K562 (cell line): Measurements from ENCODE around the gene S100G. TPM values are rescaled to one million over a fixed set of nuclear protein-coding genes. Genes with fewer than 3 reads are reported as not detected.
A peak's percentile ranks its signal among the peaks of the same experiment; 100 is the strongest.

Experiments used
- ATAC-seq: fragments of 200-7000 bp; cut with Tn5 transposase; 3 replicates; pipeline ENCODE4 v1.9.1; 2020; ENCODE audit warnings: moderate library complexity
- BruUV-seq: library from RNA; stranded (reverse); fragments of 400-500 nt; replicated peaks from 2 replicates; lab custom pipeline; 2021; lab: Mats Ljungman, UMichigan
- CTCF ChIA-PET: fragments of 300-600 bp; formaldehyde crosslinking; extraction: SDS; loops from one replicate; lab custom pipeline; 2021; ENCODE audit warnings: low intra/inter-chr PET ratio; lab: Yijun Ruan, JAX
- POLR2A ChIA-PET: fragments of 300-600, 350-650 bp; sonication (Branson Sonifier 250); formaldehyde crosslinking; extraction: SDS; loops from one replicate; lab custom pipeline; 2021; ENCODE audit warnings: antibody characterized with exemption, inconsistent platforms; lab: Yijun Ruan, JAX
- DNase-seq, 4 experiments: peaks; one replicate each; pipeline versions ENCODE4 v3.0.0 to v3.0.0-alpha.2; 2011 to 2018; ENCODE audit warnings: low spot score in 3 of 4, mixed read lengths in 3 of 4; ENCODE audit errors: extremely low read depth in 1 of 4
- FAIRE-seq: peaks from 2 replicates; lab custom pipeline; 2011; peaks lifted over from hg19 to GRCh38; lab: Jason Lieb, UNC
- H2AFZ ChIP-seq: 2 replicates; pipeline ENCODE4 v1.6.0; 2011; ENCODE audit warnings: low read depth, low read length, control low read depth, inconsistent platforms
- H3K27ac ChIP-seq: fragments of 200-600 bp; 3 replicates; pipeline ENCODE4 v1.8.0; 2011; ENCODE audit warnings: low read depth, mild to moderate bottlenecking, control low read depth, inconsistent platforms, low read length, moderate library complexity, mixed read lengths; ENCODE audit errors: extremely low read depth
- H3K27me3 ChIP-seq, 2 experiments: fragments of 300-600 bp in 1 of 2; 2 replicates in 1 of 2; 3 replicates in 1 of 2; pipeline versions ENCODE4 v1.6.0 to v1.8.0; 2011; ENCODE audit warnings: inconsistent platforms in 2 of 2, low read length in 2 of 2, mild to moderate bottlenecking in 1 of 2, mixed read lengths in 1 of 2, moderate library complexity in 1 of 2; ENCODE audit not compliant: control insufficient read depth in 2 of 2, insufficient read depth in 2 of 2
- H3K36me3 ChIP-seq: fragments of 300-600 bp; 3 replicates; pipeline ENCODE4 v1.8.0; 2011; ENCODE audit warnings: mild to moderate bottlenecking, low read length, inconsistent platforms; ENCODE audit not compliant: control insufficient read depth, insufficient read depth
- H3K4me1 ChIP-seq, 2 experiments: fragments of 200-600 bp in 1 of 2; replicated peaks in 1 of 2; 2 replicates in 1 of 2; 3 replicates in 1 of 2; pipeline versions ENCODE4 v1.5.1 to v1.8.0; 2011; ENCODE audit warnings: inconsistent platforms in 2 of 2, low read length in 2 of 2, mild to moderate bottlenecking in 1 of 2, mixed read lengths in 1 of 2, moderate library complexity in 1 of 2; ENCODE audit not compliant: control insufficient read depth in 2 of 2, insufficient read depth in 2 of 2
- H3K4me2 ChIP-seq: 2 replicates; pipeline ENCODE4 v1.6.1; 2011; ENCODE audit warnings: low read length, control low read depth, inconsistent platforms, mixed read lengths; ENCODE audit not compliant: insufficient read depth
- H3K4me3 ChIP-seq: fragments of 200-600 bp; sonication (generic), shearing (Covaris generic); 2 replicates; pipeline ENCODE4 v1.5.1; 2016; ENCODE audit warnings: control low read depth, inconsistent platforms
- H3K79me2 ChIP-seq: fragments of 200-600 bp; 3 replicates; pipeline ENCODE4 v1.8.0; 2011; ENCODE audit warnings: low read length, inconsistent platforms; ENCODE audit not compliant: control insufficient read depth, insufficient read depth
- H3K9ac ChIP-seq, 2 experiments: 2 replicates each; pipeline versions ENCODE4 v1.6.0 to v1.6.1; 2011; ENCODE audit warnings: low read depth in 2 of 2, low read length in 2 of 2, control low read depth in 1 of 2, inconsistent platforms in 1 of 2, mild to moderate bottlenecking in 1 of 2, mixed read lengths in 1 of 2; ENCODE audit not compliant: insufficient read depth in 1 of 2
- H3K9me1 ChIP-seq: one replicate; pipeline ENCODE4 v1.6.0; 2011; ENCODE audit warnings: inconsistent platforms, mild to moderate bottlenecking, low read length, moderate library complexity; ENCODE audit not compliant: control insufficient read depth, insufficient read depth
- H3K9me3 ChIP-seq: replicated peaks from 2 replicates; pipeline ENCODE4 v1.5.1; 2011; ENCODE audit warnings: low read depth, low read length, inconsistent platforms; ENCODE audit not compliant: control insufficient read depth, insufficient read depth
- H4K20me1 ChIP-seq: replicated peaks from 2 replicates; pipeline ENCODE4 v1.6.1; 2011; ENCODE audit warnings: low read length, inconsistent platforms, mixed read lengths; ENCODE audit not compliant: control insufficient read depth, insufficient read depth
- ATF1 ChIP-seq, 2 experiments: fragments of 450-650 bp in 1 of 2; IDR thresholded peaks; 2 replicates each; pipeline ENCODE4 v1.6.1; 2016; ENCODE audit warnings: missing compliant biosample characterization in 1 of 2, missing genetic modification characterization in 1 of 2
- BCL6 ChIP-seq: fragments of 250-450 bp; sonication (Bioruptor Pico); IDR thresholded peaks from 2 replicates; pipeline ENCODE4 v1.4.0; 2020
- ESRRB ChIP-seq: fragments of 250-450 bp; sonication (Bioruptor Pico); IDR thresholded peaks from 2 replicates; pipeline ENCODE4 v1.5.0; 2020; ENCODE audit warnings: mild to moderate bottlenecking, moderate library complexity, borderline replicate concordance
- GABPB1 ChIP-seq: sonication (generic); formaldehyde crosslinking; IDR thresholded peaks from 2 replicates; pipeline ENCODE4 v1.8.0; 2022; ENCODE audit warnings: mild to moderate bottlenecking, missing genetic modification reagents
- JUND ChIP-seq, 2 experiments: IDR thresholded peaks; 2 replicates in 1 of 2; 3 replicates in 1 of 2; pipeline ENCODE4 v1.6.1; 2011; ENCODE audit warnings: borderline replicate concordance in 2 of 2, low read depth in 2 of 2, low read length in 2 of 2, improper control_type of control experiment in 1 of 2, missing biosample characterization in 1 of 2, missing genetic modification characterization in 1 of 2, missing genetic modification reagents in 1 of 2
- MAFG ChIP-seq: fragments of 450-650 bp; conservative IDR thresholded peaks from 2 replicates; pipeline ENCODE4 v1.6.1; 2016; ENCODE audit warnings: missing genetic modification characterization, missing compliant biosample characterization
- NCOA4 ChIP-seq: fragments of 450-650 bp; IDR thresholded peaks from 2 replicates; pipeline ENCODE4 v1.6.1; 2018; ENCODE audit warnings: mild to moderate bottlenecking; ENCODE audit not compliant: partially characterized antibody
- NR2F6 ChIP-seq: fragments of 450-650 bp; formaldehyde crosslinking; IDR thresholded peaks from 2 replicates; pipeline ENCODE4 v1.4.0; 2020; ENCODE audit warnings: mild to moderate bottlenecking
- POLR2AphosphoS2 ChIP-seq: IDR thresholded peaks from 2 replicates; pipeline ENCODE4 v1.6.1; 2012; ENCODE audit warnings: low read length, improper control_type of control experiment
- RBM39 ChIP-seq: fragments of 200-400 bp; formaldehyde crosslinking; optimal IDR thresholded peaks from 2 replicates; pipeline ENCODE3; 2018; ENCODE audit warnings: low read depth, low read length
- TAF9B ChIP-seq: fragments of 450-650 bp; IDR thresholded peaks from 2 replicates; pipeline ENCODE4 v1.6.1; 2018; ENCODE audit warnings: mild to moderate bottlenecking; ENCODE audit not compliant: partially characterized antibody
- ZNF174 ChIP-seq: fragments of 250-450 bp; sonication (Bioruptor Pico); IDR thresholded peaks from 2 replicates; pipeline ENCODE4 v1.4.0; 2020; ENCODE audit warnings: mild to moderate bottlenecking
- ZNF23 ChIP-seq: fragments of 250-450 bp; sonication (Bioruptor Pico); IDR thresholded peaks from 2 replicates; pipeline ENCODE4 v1.4.0; 2020; ENCODE audit warnings: mild to moderate bottlenecking
- WGBS: fragments of 100-300 bp; shearing (Covaris generic); methylation state at CpG from one replicate; pipeline ENCODE4 v1.1.6; 2016; ENCODE audit warnings: low coverage, mixed read lengths; ENCODE audit not compliant: insufficient coverage; ENCODE audit errors: missing lambda C conversion rate; 5-methylcytosine and 5-hydroxymethylcytosine counted together
- in situ Hi-C: fragments of 300-500 bp; cut with MboI; formaldehyde crosslinking; loops from 4 replicates; pipeline ENCODE4 v1.15.0; 2018; ENCODE audit warnings: inconsistent platforms, mixed read lengths
- intact Hi-C: fragments of 100-400 bp; cut with micrococcal nuclease; formaldehyde crosslinking; loops from 2 replicates; pipeline ENCODE4 v1.14.2; 2022
- polyA plus RNA-seq, 8 experiments: library from polyadenylated mRNA; depleted of rRNA in 4 of 8; stranded (reverse) in 5 of 8; unstranded in 3 of 8; fragments of >200 nt; fragmentation: Nextera tagmentation in 2 of 8; fragmentation: Illumina TruSeq in 1 of 8; extraction: Ambion mirVana in 2 of 8; extraction: Trizol in 1 of 8; gene quantifications; 2 replicates each; pipeline versions ENCODE4 v1.2.1 to v1.2.3, GENCODE V29; 2011 to 2014; ENCODE audit warnings: inconsistent platforms in 1 of 8, missing spikeins in 1 of 8
- total RNA-seq, 7 experiments: library from RNA; depleted of rRNA in 6 of 7; stranded (reverse); fragments of >200 nt in 6 of 7; fragmentation: Illumina TruSeq in 2 of 7; extraction: Trizol in 2 of 7; gene quantifications; 2 replicates each; pipeline versions ENCODE4 v1.2.1 to v1.2.3, GENCODE V29; 2011 to 2021; ENCODE audit warnings: low replicate concordance in 1 of 7

The S100G gene
- total and polyA plus RNA-seq, 9 of the 15 experiments (the other 6 are each of a cell fraction or from before 2014, with no cell fraction given), result not detected

DNA sequence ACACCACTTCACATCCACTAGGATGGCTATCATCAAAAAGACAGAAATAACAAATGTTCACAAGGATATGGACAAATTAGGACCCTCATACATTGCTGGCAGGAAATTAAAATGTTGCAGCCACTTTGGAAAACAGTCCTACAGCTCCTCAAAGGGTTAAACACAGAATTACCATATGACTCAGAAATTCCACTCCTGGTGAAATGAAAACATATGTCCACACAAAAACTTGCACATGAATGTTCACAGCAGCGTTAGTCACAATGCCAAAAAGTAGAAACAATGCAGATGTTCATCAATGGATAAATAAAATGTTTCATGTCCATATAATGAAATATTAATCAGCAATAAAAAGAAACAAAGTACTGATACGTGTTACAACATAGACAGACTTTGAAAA is 15.1 kb downstream of the S100G start:
- no peak for DNase-seq
- no peaks in the 10 kb centered on the region for H3K4me1 ChIP-seq
- H3K27ac ChIP-seq, result no peak overlapping the region
- ChIA-PET POLR2A (no interaction called here), CTCF (no interaction called here)
- FAIRE-seq, result no peak
- H3K9me3 ChIP-seq, result no peaks in the 10 kb centered on the region
- in situ Hi-C loops, result loop anchor here (25.0 kb wide), 1 partner anchor 403 kb away; no protein-coding TSS in a partner anchor
- H2AFZ ChIP-seq, result no peak overlapping the region
- H3K79me2 ChIP-seq, result no peaks in the 10 kb centered on the region
- H4K20me1 ChIP-seq, result no peaks in the 10 kb centered on the region
- ATAC-seq, result no peak
- TF ChIP-seq MAFG (tag) (no peak), JUND (IDR thresholded peaks at IDR 0.05; ENCODE audit: borderline replicate concordance, low read depth, low read length) (no peak), JUND (tag; IDR thresholded peaks at IDR 0.05; ENCODE audit: borderline replicate concordance, low read depth, low read length) (peak; percentile 36; the same call in 1 of the 3 replicates)
- TF ChIP-seq, all 486 proteins: peak for 1
- Histone ChIP-seq H3K36me3 (peaks cover 24% of the 10 kb centered on the region; the same call in 2 of the 3 replicates), H3K27me3 (no peaks in the 10 kb centered on the region), H3K9me1 (no peaks in the 10 kb centered on the region), H3K9ac (no peak overlapping the region), H3K4me2 (no peak overlapping the region), H3K4me3 (no peak overlapping the region)
- intact Hi-C loops, result no loop called here
- no TSS peak for BruUV-seq
- WGBS, result 63% methylated on average over 2 of the region's 2 CpGs

DNA sequence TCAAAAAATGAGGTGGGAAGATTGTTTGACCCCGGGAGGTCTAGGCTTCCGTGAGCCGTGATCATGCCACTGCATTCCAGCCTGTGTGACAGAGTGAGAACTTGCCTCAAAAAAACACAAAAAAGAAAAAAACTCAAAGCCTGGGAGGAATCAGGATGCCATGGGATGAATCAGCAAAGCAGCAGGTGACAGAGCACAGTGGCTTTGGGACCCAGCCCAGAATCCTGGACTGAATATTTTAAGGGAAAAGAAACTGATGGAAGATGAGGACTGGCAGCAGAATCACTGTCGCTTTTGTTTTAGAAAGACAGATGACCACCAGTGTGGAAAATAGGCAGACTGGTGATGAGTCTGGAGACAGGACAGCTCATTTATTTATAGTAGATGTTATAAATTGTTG is 16.6 kb downstream of the S100G start:
- in situ Hi-C loops, result loop anchor here (25.0 kb wide), 1 partner anchor 404 kb away; no protein-coding TSS in a partner anchor
- CTCF ChIA-PET, result no interaction called here
- TF ChIP-seq POLR2AphosphoS2 (no peak), RBM39 (no peak), ZNF174 (CRISPR knock-in tag) (no peak), ATF1 (CRISPR knock-in tag; IDR thresholded peaks at IDR 0.05) (no peak), ATF1 (tag; IDR thresholded peaks at IDR 0.05) (no peak), NR2F6 (CRISPR knock-in tag) (no peak), BCL6 (CRISPR knock-in tag) (no peak), GABPB1 (no peak), NCOA4 (no peak), ZNF23 (CRISPR knock-in tag) (no peak), ESRRB (no peak), TAF9B (no peak)

More for the DNA sequence above, 16.6 kb downstream of the S100G start:
- Histone ChIP-seq H4K20me1 (no peaks in the 10 kb centered on the region), H3K36me3 (peaks cover 28% of the 10 kb centered on the region; the same call in 2 of the 3 replicates), H3K4me1 (no peaks in the 10 kb centered on the region), H3K4me2 (no peak overlapping the region), H3K79me2 (no peaks in the 10 kb centered on the region), H3K9me3 (no peaks in the 10 kb centered on the region), H2AFZ (no peak overlapping the region), H3K9ac (no peak overlapping the region), H3K27ac (no peak overlapping the region), H3K4me3 (no peak overlapping the region), H3K27me3 (no peaks in the 10 kb centered on the region), H3K9me1 (no peaks in the 10 kb centered on the region)
- DNase-seq, result no peak
- no TSS peak for BruUV-seq
- intact Hi-C loops, result no loop called here
- FAIRE-seq, result no peak
- ATAC-seq, result no peak
- 82% methylated on average over 2 of the region's 4 CpGs for WGBS
- POLR2A ChIA-PET, result no interaction called here
